HPDE6-E6E7 (cell line): ENCODE results near the gene MYL6.

ENCODE experiments used
- DNase-seq: peaks from one replicate; pipeline ENCODE4 v3.0.0; 2011; ENCODE audit warnings: missing footprints; ENCODE audit errors: extremely low spot score

The MYL6 gene

GRCh38 chr12:56129206-56129941 is 28.8 kb upstream of the MYL6 start:
- DNase-seq: no peak

DNA sequence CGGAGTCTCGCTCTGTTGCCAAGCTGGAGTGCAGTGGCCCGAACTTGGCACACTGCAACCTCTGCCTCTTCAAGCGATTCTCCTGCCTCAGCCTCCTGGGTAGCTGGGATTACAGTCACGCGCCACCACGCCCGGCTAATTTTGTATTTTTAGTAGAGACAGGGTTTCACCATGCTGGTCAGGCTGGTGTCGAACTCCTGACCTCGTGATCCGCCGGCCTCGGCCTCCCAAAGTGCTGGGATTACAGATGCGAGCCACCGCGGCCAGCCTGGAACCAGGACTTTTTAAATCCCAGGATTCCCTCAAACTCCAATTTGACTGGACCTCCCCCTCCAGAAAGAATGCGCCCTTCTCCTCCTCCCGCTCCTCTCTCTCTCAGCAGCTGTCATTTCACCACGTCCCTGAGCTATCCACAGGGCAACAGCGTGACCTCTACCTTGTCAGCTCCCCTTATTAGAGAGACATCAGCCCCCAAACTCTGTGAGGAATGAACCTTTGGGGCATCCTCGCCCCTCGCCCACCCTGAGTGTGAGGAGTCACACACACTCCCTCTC is 28.1 kb upstream of the MYL6 start:
- DNase-seq: no peak

DNA sequence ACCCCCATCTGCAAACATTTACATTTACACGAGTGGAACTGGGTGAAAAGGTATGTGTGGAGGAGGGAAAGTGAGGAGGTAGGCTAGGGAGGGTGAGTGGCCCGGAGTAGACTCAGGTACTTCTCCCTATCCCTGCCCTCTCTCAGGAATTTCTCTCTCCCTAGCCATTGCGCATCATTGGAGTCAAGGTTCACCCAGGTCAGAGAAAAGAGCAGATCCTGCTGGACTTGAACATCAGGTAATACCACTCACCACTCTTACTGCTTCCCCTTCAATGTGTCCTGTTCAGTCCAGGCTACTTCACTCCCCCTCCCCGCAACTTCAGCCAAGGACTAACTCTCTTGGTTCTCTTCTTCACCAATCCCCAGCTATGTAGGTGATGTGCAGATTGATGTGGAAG is 27.3 kb upstream of the MYL6 start:
- DNase-seq: no peak

DNA sequence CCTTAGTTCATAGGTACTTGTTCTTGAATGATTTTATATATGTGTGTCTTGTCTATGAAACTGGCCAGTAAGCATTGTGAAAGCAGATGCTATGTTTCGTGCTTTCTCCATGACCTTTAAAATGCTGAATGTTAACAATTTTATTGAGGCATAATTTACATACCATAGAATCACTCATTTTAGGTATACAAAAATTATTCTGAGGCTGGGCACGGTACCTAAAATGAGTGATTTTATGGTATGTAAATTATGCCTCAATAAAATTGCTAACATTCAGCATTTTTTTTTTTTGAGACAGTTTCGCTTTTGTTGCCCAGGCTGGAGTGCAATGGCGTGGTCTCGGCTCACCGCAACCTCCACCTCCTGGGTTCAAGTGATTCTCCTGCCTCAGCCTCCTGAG is 23.3 kb upstream of the MYL6 start:
- no peak for DNase-seq

- DNase-seq: no peak
Observed at GRCh38 chr12:56137853-56138571, 20.1 kb upstream of the MYL6 start.

- no peak for DNase-seq
Observed at GRCh38 chr12:56141946-56142784, 16.0 kb upstream of the MYL6 start.

- no peak for DNase-seq
Observed at GRCh38 chr12:56143217-56143616, 14.9 kb upstream of the MYL6 start.

DNA sequence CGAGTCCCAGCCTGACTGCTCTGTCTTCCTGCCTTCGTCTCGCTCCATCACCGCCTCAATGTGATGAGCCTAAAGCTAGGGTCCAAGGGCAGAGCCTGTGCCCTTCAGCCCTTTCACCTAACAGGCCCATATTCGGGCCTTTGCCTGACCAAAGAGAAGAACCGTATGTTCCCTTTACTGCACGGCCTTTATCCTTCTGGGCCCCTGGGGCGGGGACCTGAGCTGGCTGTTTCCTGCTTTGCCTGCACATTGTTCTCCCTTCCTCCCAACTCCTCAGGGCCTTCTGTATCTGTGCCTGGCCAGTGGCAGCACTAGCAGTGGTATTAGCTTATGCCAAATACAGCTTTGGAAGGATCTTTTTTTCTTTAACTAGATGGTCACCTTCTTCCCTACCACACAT is 14.3 kb upstream of the MYL6 start:
- no peak for DNase-seq

DNA sequence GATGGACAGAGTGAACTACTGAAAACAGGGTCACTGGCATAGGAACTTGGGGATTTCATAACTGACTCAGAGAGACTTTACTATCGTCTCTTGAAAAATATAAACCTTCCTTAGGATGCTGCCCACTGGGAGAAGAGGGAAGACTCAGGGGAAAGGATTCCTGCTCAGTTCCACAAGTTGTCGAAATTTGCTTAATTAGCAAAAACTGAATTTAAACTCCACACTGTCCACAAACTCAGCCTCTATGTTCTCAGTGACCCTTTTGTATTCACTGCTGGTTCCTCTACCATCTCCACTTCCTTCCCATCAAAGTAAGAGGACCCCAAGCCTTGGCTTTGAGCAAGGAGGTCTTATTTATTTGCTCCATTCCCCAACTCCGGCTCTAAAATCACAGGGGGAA is 12.9 kb upstream of the MYL6 start:
- DNase-seq: no peak

GRCh38 chr12:56146492-56147460 is 11.4 kb upstream of the MYL6 start:
- no peak for DNase-seq

DNA sequence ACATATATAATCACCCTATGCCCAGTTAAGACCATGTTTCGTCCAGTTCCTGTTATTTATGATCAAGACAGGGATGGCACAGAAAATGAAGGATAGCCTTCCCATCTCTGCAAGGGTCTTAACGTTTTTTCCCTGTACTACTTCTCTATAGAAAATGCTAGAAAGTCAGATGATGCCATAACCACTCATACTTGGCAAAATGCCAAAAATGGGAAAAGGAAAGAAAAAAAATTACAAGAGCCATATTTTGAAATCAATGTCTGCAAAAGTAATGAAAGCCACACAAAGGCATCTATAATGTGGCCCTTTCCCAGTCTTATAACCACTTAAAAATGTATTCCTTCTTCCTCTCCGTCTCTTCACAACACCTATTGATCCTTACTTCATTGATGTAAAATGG is 7.6 kb upstream of the MYL6 start:
- DNase-seq: no peak

GRCh38 chr12:56151672-56152131 is 6.5 kb upstream of the MYL6 start:
- peak; percentile 67 for DNase-seq

- DNase-seq: peak; percentile 81
Observed at GRCh38 chr12:56152132-56152755, 5.9 kb upstream of the MYL6 start, which contains the start of gene MYL6B. TSS of gene MYL6B (plus strand) at chr12:56152587. CDS start at chr12:56153919, 1,332 bp downstream.

DNA sequence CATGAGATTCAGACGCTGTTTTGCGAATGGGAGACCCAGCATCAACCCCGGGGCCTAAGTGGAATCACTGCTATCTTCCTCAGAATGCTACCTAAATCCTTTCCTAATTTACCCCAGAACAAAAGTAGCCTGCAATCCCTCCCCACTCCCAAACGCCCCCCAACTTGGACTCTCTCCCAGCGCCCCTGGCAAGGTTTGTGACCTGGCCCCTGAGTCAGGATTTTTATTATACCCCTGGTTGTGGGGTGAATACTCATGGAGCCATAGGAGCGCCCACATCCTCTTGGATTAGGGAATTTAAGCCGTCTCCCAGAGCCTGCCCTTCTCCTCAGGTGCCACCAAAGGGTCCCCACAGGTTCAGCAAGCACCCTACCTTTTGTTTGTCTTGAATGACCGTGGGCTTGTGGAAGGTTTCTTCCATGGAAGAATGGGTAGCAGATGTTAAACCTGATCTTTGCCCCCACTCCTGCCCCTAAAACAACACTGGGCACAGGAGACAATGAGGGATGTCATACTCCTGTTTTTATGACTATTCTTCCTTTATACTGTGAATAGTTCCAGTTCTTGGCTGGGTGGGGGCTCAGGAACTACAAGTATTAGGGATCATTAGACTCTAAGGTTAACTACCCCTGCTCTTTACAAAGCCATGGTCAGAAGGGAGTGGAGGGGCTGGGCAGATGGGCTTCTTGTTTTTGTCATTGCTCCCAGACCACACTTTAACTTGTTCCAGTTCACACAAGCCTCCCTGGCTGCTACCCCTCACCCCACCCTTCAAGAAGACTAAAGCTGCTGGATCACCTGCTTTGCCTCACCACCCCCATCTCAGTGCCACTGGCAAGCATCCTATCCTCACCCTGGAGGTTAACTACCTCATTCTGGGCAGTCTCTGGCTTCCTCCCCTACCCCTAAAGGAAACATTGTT is 5.1 kb upstream of the MYL6 start:
- no peak for DNase-seq

GRCh38 chr12:56153678-56154065 is 4.5 kb upstream of the MYL6 start:
- DNase-seq: no peak

DNA sequence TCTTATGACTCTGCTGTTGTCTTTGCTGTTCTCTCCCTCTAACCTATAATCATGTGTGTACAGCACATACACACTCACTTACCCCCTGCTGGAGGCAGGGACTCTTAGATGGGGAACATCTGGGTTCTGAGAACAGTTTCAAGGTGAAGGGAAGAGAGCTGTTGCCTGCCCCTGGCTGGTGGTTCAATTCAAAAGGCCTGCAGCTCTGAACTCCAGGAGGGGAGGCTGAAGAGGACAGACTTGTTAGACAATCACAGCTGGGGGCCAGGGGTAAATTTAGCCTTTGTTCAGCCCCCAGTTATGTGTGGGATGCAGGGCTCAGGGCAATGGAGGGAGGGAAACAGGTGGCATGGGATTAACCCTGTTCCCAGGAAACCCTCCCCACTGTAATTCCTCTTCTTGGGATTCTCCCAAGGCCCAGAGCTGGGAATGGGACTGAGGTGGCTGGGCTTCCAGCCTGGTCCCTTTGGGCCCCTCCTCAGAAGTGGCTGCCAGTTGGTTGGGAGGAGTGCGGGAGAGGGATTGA is 3.9 kb upstream of the MYL6 start:
- DNase-seq: no peak

DNA sequence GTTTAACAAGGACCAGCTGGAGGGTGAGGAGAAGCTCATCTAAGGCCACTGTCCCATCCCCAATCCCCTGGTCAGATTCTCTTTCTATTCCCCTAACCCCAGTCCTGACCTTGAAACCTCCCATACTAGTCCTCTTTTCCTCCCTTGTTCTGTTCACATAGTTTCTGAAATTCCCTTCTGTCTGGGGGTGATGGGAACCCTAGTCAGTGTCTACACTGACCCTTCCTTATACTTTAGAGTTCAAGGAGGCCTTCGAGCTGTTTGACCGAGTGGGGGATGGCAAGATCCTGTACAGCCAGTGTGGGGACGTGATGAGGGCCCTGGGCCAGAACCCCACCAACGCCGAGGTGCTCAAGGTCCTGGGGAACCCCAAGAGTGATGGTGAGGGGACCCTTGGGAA is 3.3 kb upstream of the MYL6 start:
- no peak for DNase-seq

DNA sequence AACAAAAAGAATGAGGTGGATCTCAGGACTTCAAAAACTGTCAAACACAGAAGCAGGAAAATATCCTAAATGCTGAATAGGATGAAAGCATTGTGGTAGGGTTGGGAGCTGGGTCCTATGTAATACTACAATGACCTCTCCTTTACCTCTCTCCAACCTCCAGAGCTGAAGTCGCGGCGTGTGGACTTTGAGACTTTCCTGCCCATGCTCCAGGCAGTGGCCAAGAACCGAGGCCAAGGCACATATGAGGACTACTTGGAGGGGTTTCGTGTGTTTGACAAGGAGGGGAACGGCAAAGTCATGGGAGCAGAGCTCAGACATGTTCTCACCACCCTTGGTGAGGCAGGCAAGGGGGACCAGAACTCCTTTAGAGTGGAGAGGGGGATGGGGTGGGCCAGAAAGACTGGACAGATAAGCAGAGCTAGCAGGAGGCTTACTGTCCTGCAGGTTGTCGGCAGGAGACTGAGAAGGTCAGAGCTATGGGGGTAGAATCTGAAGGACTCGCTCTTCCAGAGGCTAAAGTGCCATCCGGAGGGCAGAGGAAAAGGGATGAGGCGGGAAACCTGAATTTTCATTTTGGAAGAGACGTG is 2.8 kb upstream of the MYL6 start:
- DNase-seq: no peak
